Adrenal gland (tissue), 12 donors: ENCODE data around the gene VWA5B2. TPM values are rescaled to one million over a fixed set of nuclear protein-coding genes. Genes with fewer than 3 reads are reported as not detected.

ENCODE experiments used
- DNase-seq, 7 donors: peaks; one replicate each; pipeline ENCODE4 v3.0.0-alpha.2; 2019 to 2020
- H3K27ac ChIP-seq, 5 donors: fragments of 200-600 bp; sonication (generic) in 4 of 5; 1 replicate in 3 of 5; 2 replicates in 2 of 5; pipeline versions ENCODE4 v1.5.1 to v1.8.0; 2016 to 2020; ENCODE audit warnings: mild to moderate bottlenecking in 1 of 5
- H3K27me3 ChIP-seq: fragments of 200-600 bp; 2 replicates; pipeline ENCODE4 v1.8.0; 2021
- H3K36me3 ChIP-seq, 2 donors: fragments of 200-600 bp; replicated peaks in 1 of 2; 1 replicate in 1 of 2; 2 replicates in 1 of 2; pipeline versions ENCODE4 v1.5.1 to v1.8.0; 2018 to 2022
- H3K4me1 ChIP-seq, 2 donors: fragments of 200-600 bp; replicated peaks in 1 of 2; 1 replicate in 1 of 2; 2 replicates in 1 of 2; pipeline versions ENCODE4 v1.5.1 to v1.8.0; 2018 to 2021
- H3K4me3 ChIP-seq, 4 donors: fragments of 200-600 bp; sonication (generic) in 3 of 4; one replicate each; pipeline ENCODE4 v1.5.1; 2016 to 2018
- H3K9me3 ChIP-seq, 3 donors: fragments of 200-600 bp; sonication (generic) in 1 of 3; replicated peaks in 1 of 3; 1 replicate in 2 of 3; 2 replicates in 1 of 3; pipeline versions ENCODE4 v1.5.1 to v1.8.0; 2016 to 2021
- CTCF ChIP-seq, 6 experiments: fragments of 450-650 bp in 4 of 6; fragments of 200-600 bp in 2 of 6; sonication (generic) in 1 of 6; IDR thresholded peaks; 1 replicate in 5 of 6; 2 replicates in 1 of 6; pipeline versions ENCODE4 v1.5.1 to v1.8.0; 2016 to 2021; ENCODE audit warnings: antibody characterized with exemption in 6 of 6, mild to moderate bottlenecking in 2 of 6, moderate library complexity in 1 of 6
- POLR2A ChIP-seq, 2 donors: fragments of 450-650 bp; IDR thresholded peaks; one replicate each; pipeline ENCODE4 v1.6.1; 2017; ENCODE audit warnings: antibody characterized with exemption in 2 of 2, mild to moderate bottlenecking in 2 of 2, moderate library complexity in 1 of 2
- WGBS, 4 donors: extraction: QIAGEN DNeasy Blood & Tissue Kit in 2 of 4; methylation state at CpG; one replicate each; pipeline versions ENCODE4 v1.1.5 to v1.1.7; 2013 to 2017; 5-methylcytosine and 5-hydroxymethylcytosine counted together
- intact Hi-C, 2 donors: fragments of 100-400 bp; cut with DNase I; formaldehyde crosslinking; loops; one replicate each; pipeline versions ENCODE4 v1.14.1 to v1.15.0; 2022 to 2023
- polyA plus RNA-seq, 3 donors: library from polyadenylated mRNA; stranded (reverse); fragments of 200-250 nt in 2 of 3; fragments of 350-450 nt in 1 of 3; fragmentation: Illumina TruSeq in 1 of 3; extraction: RNeasy Lipid Tissue Mini Kit (QIAGEN cat#74804) in 1 of 3; gene quantifications; one replicate each; pipeline ENCODE4 v1.2.3, GENCODE V29; 2013 to 2014
- total RNA-seq, 9 donors: library from RNA; depleted of rRNA in 4 of 9; stranded (reverse); fragments of >200 nt in 4 of 9; fragments of 120-200 nt in 1 of 9; fragmentation: NEBNext Ultra II Directional in 1 of 9; extraction: Animal tissue kit (Norgen Biotek cat#: 25700) in 1 of 9; gene quantifications; one replicate each; pipeline versions ENCODE4 v1.1.0 to v1.2.4, GENCODE V29; 2013 to 2023
- donor health status: healthy with polysubstance abuse.
- donor health status: Bipolar disorder and iron deficiency.
- donor health status: DM: yes; HTN: yes; CAD: no.
- donor health status: DM: no; HTN: no; CAD: no.
- donor health status: DM: no; HTN: no; CAD: no.
- donor health status: DM: yes; HTN: yes; CAD: no.

Gene VWA5B2
- total and polyA plus RNA-seq, 12 donors, result 1.1 to 1,120 (median 65.8) TPM

- WGBS, 4 donors, result 57 to 76% (median 67%) methylated on average over 9 to 23 of the region's 23 CpGs
- H3K9me3 ChIP-seq, result no peaks in the 10 kb centered on the region
- DNase-seq, result no peak
- H3K4me1 ChIP-seq, result peaks cover 22 to 59% of the 10 kb centered on the region in 2 donors
- intact Hi-C loops, result no loop called here
- peaks cover 0 to 5% of the 10 kb centered on the region in 2 donors for H3K36me3 ChIP-seq
- peak overlapping the region in 2 of 5 donors; percentile 64 to 78 for H3K27ac ChIP-seq
- no peak overlapping the region for H3K4me3 ChIP-seq
- peaks cover 11% of the 10 kb centered on the region for H3K27me3 ChIP-seq
- TF ChIP-seq POLR2A (IDR thresholded peaks at IDR 0.05), result no peak
- no peak for TF ChIP-seq CTCF (IDR thresholded peaks at IDR 0.05)
These were observed 3.9 kb downstream of the VWA5B2 start for GRCh38 chr3:184233127-184233843.

- peak; percentile 92 to 98 (median 98) for DNase-seq
- peaks cover 11% of the 10 kb centered on the region for H3K27me3 ChIP-seq
- WGBS, 4 donors, result 14 to 30% (median 20%) methylated on average over 1 to 4 of the region's 4 CpGs
- intact Hi-C loops, result no loop called here
- peaks cover 0 to 7% of the 10 kb centered on the region in 2 donors for H3K36me3 ChIP-seq
- no peak overlapping the region for H3K4me3 ChIP-seq
- no peaks in the 10 kb centered on the region for H3K9me3 ChIP-seq
- peak overlapping the region in 2 of 5 donors; percentile 64 to 78 for H3K27ac ChIP-seq
- peaks cover 22 to 56% of the 10 kb centered on the region in 2 donors for H3K4me1 ChIP-seq
- peak; percentile 20 to 65 (median 53) for TF ChIP-seq CTCF (IDR thresholded peaks at IDR 0.05)
- TF ChIP-seq POLR2A (IDR thresholded peaks at IDR 0.05), result peak; percentile 8 to 42
These were observed 4.8 kb downstream of the VWA5B2 start for GRCh38 chr3:184234224-184234623.

- TF ChIP-seq POLR2A (IDR thresholded peaks at IDR 0.05), result no peak
- TF ChIP-seq CTCF (IDR thresholded peaks at IDR 0.05), result no peak
- no peak overlapping the region for H3K4me3 ChIP-seq
- intact Hi-C loops, result loop anchor here in 1 of 2 donors (5.0 kb wide), 1 partner anchor 43 kb away; no protein-coding TSS in a partner anchor
These were observed 5.4 kb downstream of the VWA5B2 start for GRCh38 chr3:184234671-184235380.

GRCh38 chr3:184235381-184236032 lies 6.1 kb downstream of the VWA5B2 start:
- Histone ChIP-seq H3K4me1 (peaks cover 11 to 44% of the 10 kb centered on the region in 2 donors), H3K36me3 (peaks cover 0 to 11% of the 10 kb centered on the region in 2 donors), H3K9me3 (no peaks in the 10 kb centered on the region), H3K27ac (peak overlapping the region in 1 of 5 donors; percentile 78), H3K27me3 (peaks cover 5% of the 10 kb centered on the region), H3K4me3 (no peak overlapping the region)
- intact Hi-C loops, result loop anchor here in 1 of 2 donors (5.0 kb wide), 1 partner anchor 43 kb away; no protein-coding TSS in a partner anchor
- 75 to 93% (median 84%) methylated on average over 3 to 4 of the region's 4 CpGs for WGBS, 4 donors
- no peak for DNase-seq
- TF ChIP-seq POLR2A (IDR thresholded peaks at IDR 0.05), result no peak
- TF ChIP-seq CTCF (IDR thresholded peaks at IDR 0.05), result no peak

More at GRCh38 chr3:184234671-184235380, 5.4 kb downstream of the VWA5B2 start:
- no peaks in the 10 kb centered on the region for H3K9me3 ChIP-seq
- WGBS, 4 donors, result 44 to 79% (median 75%) methylated on average over 5 to 19 of the region's 19 CpGs
- H3K27ac ChIP-seq, result peak overlapping the region in 2 of 5 donors; percentile 64 to 78
- peaks cover 0 to 11% of the 10 kb centered on the region in 2 donors for H3K36me3 ChIP-seq
- DNase-seq, result no peak
- peaks cover 18 to 50% of the 10 kb centered on the region in 2 donors for H3K4me1 ChIP-seq
- H3K27me3 ChIP-seq, result peaks cover 11% of the 10 kb centered on the region
